HUDEP-2 (cell line): ENCODE data around the gene BRF1.
A peak's percentile ranks its signal among the peaks of the same experiment; 100 is the strongest.
"Not testable (repeated sequence)": the region's sequence is repeated elsewhere in the genome, so short reads cannot be mapped to it uniquely, and the experiment has no call there.

Experiments used
- DNase-seq, 76 experiments: peaks; one replicate each; lab custom pipeline; 2025; ENCODE audit not compliant: unreplicated experiment in 76 of 76; lab: John Stamatoyannopoulos, UW

The BRF1 gene

GRCh38 chr14:105292826-105293711, 7.7 kb downstream of the BRF1 start:
- no peak for DNase-seq

- DNase-seq: no peak
Measured at GRCh38 chr14:105290621-105291346, 10.0 kb downstream of the BRF1 start.

- DNase-seq: not testable (repeated sequence)
Measured at GRCh38 chr14:105288936-105289335, 11.9 kb downstream of the BRF1 start.

GRCh38 chr14:105287249-105288102, 13.3 kb downstream of the BRF1 start:
- no peak for DNase-seq

GRCh38 chr14:105286759-105287144, 14.0 kb downstream of the BRF1 start:
- no peak for DNase-seq

GRCh38 chr14:105285174-105285573, 15.6 kb downstream of the BRF1 start:
- DNase-seq: no peak

- DNase-seq: no peak
Measured at GRCh38 chr14:105283899-105284298, 16.9 kb downstream of the BRF1 start.

GRCh38 chr14:105283028-105283427, 17.8 kb downstream of the BRF1 start:
- no peak for DNase-seq

GRCh38 chr14:105282098-105282725, 18.6 kb downstream of the BRF1 start:
- no peak for DNase-seq

- DNase-seq: peak in 6 of 76 experiments; percentile 2 to 37 (median 10)
Measured at GRCh38 chr14:105281371-105282097, 19.3 kb downstream of the BRF1 start.

- DNase-seq: no peak
Measured at GRCh38 chr14:105280525-105280924, 20.3 kb downstream of the BRF1 start.

GRCh38 chr14:105279642-105280361, 21.0 kb downstream of the BRF1 start:
- no peak for DNase-seq

- not testable (repeated sequence) for DNase-seq
Measured at GRCh38 chr14:105277448-105277847, 23.4 kb downstream of the BRF1 start.

GRCh38 chr14:105275267-105275946, 25.4 kb downstream of the BRF1 start:
- no peak for DNase-seq

- DNase-seq: no peak
Measured at GRCh38 chr14:105274637-105275036, 26.2 kb downstream of the BRF1 start.

GRCh38 chr14:105273062-105273461, 27.7 kb downstream of the BRF1 start:
- no peak for DNase-seq

- DNase-seq: no peak
Measured at GRCh38 chr14:105272623-105273022, 28.2 kb downstream of the BRF1 start.

- no peak for DNase-seq
Measured at GRCh38 chr14:105271224-105271890, 29.4 kb downstream of the BRF1 start.
